Mammary epithelial cell (primary cell): ENCODE measurements around the gene VSIG10L.

Source experiments
- CTCF ChIP-seq, 2 donors: IDR thresholded peaks in 1 of 2; conservative IDR thresholded peaks in 1 of 2; 2 replicates each; pipeline ENCODE4 v1.5.1; 2011 to 2012; ENCODE audit warnings: inconsistent platforms in 2 of 2, low read length in 2 of 2, mild to moderate bottlenecking in 2 of 2, control low read depth in 1 of 2, low read depth in 1 of 2; ENCODE audit not compliant: insufficient read depth in 1 of 2; ENCODE audit errors: extremely low read depth in 1 of 2
- EZH2 ChIP-seq: IDR thresholded peaks from 2 replicates; pipeline ENCODE4 v1.6.1; 2012; ENCODE audit warnings: low read length, inconsistent platforms, borderline replicate concordance

- no peak for TF ChIP-seq EZH2
- TF ChIP-seq CTCF (conservative IDR thresholded peaks at IDR 0.05 in 1 of 2, IDR thresholded peaks at IDR 0.05 in 1 of 2; ENCODE audit: extremely low read depth in 1 of 2, insufficient read depth in 1 of 2, low read depth in 1 of 2, low read length in 2 of 2), result no peak
Observed at GRCh38 chr19:51339687-51340656, 2.0 kb downstream of the VSIG10L start.
